ENCODE data around the gene SLC39A11. TPM values are rescaled to one million over a fixed set of nuclear protein-coding genes. Genes with fewer than 3 reads are reported as not detected.
A peak's percentile ranks its signal among the peaks of the same experiment; 100 is the strongest.

SLC39A11 gene
- total and polyA plus RNA-seq, 2 donors (not counting 1 experiment from before 2014, with no cell fraction given): 12.7 to 27.4 TPM

DNA sequence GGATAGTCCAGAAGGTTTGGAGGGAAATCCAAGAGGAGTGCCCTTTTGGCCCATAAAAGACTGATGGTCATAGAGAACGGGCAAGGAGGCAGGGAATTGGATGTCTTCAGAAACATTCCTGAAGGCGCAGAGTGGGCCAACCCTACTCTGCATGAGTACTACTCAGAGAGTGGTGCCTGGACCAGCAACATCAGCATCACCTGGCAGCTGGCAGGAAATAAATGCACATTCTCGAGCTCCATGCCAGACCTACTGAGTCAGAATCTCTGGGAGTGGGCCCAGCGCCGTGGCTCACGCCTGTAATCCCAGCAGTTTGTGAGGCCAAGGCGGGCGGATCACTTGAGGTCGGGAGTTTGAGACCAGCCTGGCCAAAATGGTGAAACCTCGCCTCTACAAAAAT is 27.1 kb upstream of the SLC39A11 start:
- Histone ChIP-seq H3K9me3 (ENCODE audit: control insufficient read depth, insufficient read depth, low read depth, low read length) (no peaks in the 10 kb centered on the region), H3K27ac (ENCODE audit: insufficient read depth, low read length) (no peak overlapping the region), H2AFZ (ENCODE audit: low read length) (no peak overlapping the region), H3K4me2 (ENCODE audit: extremely low read depth, insufficient read depth, low read length) (no peak overlapping the region), H3K79me2 (ENCODE audit: control insufficient read depth, insufficient read depth, low read length) (no peaks in the 10 kb centered on the region), H3K4me3 (replicated peaks in 1 of 4; ENCODE audit: control extremely low read depth in 1 of 4, insufficient read depth in 1 of 4, low read depth in 3 of 4, low read length in 4 of 4) (no peak overlapping the region), H3K36me3 (ENCODE audit: control insufficient read depth, insufficient read depth, low read length) (no peaks in the 10 kb centered on the region), H4K20me1 (ENCODE audit: control insufficient read depth, extremely low read depth, insufficient read depth, low read length) (no peaks in the 10 kb centered on the region), H3K9ac (ENCODE audit: insufficient read depth, low read length) (no peak overlapping the region), H3K27me3 (ENCODE audit: control insufficient read depth, insufficient read depth, low read length) (no peaks in the 10 kb centered on the region), H3K4me1 (ENCODE audit: control insufficient read depth, extremely low read depth, insufficient read depth, low read length) (no peaks in the 10 kb centered on the region)
- peak in 1 of 2 donors; percentile 44 for DNase-seq (ENCODE audit: low read depth in 2 of 2)
- TF ChIP-seq EZH2 (IDR thresholded peaks at IDR 0.05; ENCODE audit: low read length, missing control alignments): no peak
- TF ChIP-seq, protein P1, sequence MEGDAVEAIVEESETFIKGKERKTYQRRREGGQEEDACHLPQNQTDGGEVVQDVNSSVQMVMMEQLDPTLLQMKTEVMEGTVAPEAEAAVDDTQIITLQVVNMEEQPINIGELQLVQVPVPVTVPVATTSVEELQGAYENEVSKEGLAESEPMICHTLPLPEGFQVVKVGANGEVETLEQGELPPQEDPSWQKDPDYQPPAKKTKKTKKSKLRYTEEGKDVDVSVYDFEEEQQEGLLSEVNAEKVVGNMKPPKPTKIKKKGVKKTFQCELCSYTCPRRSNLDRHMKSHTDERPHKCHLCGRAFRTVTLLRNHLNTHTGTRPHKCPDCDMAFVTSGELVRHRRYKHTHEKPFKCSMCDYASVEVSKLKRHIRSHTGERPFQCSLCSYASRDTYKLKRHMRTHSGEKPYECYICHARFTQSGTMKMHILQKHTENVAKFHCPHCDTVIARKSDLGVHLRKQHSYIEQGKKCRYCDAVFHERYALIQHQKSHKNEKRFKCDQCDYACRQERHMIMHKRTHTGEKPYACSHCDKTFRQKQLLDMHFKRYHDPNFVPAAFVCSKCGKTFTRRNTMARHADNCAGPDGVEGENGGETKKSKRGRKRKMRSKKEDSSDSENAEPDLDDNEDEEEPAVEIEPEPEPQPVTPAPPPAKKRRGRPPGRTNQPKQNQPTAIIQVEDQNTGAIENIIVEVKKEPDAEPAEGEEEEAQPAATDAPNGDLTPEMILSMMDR (conservative IDR thresholded peaks at IDR 0.05 in 1 of 2, IDR thresholded peaks at IDR 0.05 in 1 of 2; ENCODE audit: low read depth in 1 of 2, low read length in 2 of 2): no peak

DNA sequence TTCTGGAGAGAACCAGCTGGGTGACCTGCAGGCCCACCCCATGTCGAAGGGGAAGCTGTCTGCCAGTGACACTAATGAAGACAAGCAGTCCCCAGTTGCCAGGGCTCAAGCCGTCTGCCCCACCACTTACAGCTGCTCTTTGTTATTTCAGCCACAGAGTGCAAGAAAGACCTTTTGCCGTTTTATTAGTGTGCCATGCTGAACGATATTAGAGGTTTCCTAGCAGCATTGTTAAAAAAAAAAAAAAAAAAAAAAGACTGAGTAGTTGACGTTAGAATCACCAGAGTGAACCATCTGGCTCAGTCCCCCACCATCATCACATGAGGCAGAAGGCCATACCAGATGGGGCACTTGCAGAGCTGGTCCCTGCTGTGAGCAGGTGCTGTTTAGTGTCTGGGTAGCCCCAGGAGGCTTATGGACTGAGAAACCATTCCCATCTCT is 26.5 kb upstream of the SLC39A11 start:
- no peaks in the 10 kb centered on the region for H3K9me3 ChIP-seq (ENCODE audit: control insufficient read depth, insufficient read depth, low read depth, low read length)
- TF ChIP-seq, protein P1 (conservative IDR thresholded peaks at IDR 0.05 in 1 of 2, IDR thresholded peaks at IDR 0.05 in 1 of 2; ENCODE audit: low read depth in 1 of 2, low read length in 2 of 2): no peak
- TF ChIP-seq EZH2 (IDR thresholded peaks at IDR 0.05; ENCODE audit: low read length, missing control alignments): no peak
- no peaks in the 10 kb centered on the region for H4K20me1 ChIP-seq (ENCODE audit: control insufficient read depth, extremely low read depth, insufficient read depth, low read length)
- H3K79me2 ChIP-seq (ENCODE audit: control insufficient read depth, insufficient read depth, low read length): no peaks in the 10 kb centered on the region
- no peaks in the 10 kb centered on the region for H3K4me1 ChIP-seq (ENCODE audit: control insufficient read depth, extremely low read depth, insufficient read depth, low read length)
- H3K36me3 ChIP-seq (ENCODE audit: control insufficient read depth, insufficient read depth, low read length): no peaks in the 10 kb centered on the region
- H3K27me3 ChIP-seq (ENCODE audit: control insufficient read depth, insufficient read depth, low read length): no peaks in the 10 kb centered on the region
- H3K27ac ChIP-seq (ENCODE audit: insufficient read depth, low read length): no peak overlapping the region
- H3K4me2 ChIP-seq (ENCODE audit: extremely low read depth, insufficient read depth, low read length): no peak overlapping the region
- H3K4me3 ChIP-seq (replicated peaks in 1 of 4; ENCODE audit: control extremely low read depth in 1 of 4, insufficient read depth in 1 of 4, low read depth in 3 of 4, low read length in 4 of 4): no peak overlapping the region
- DNase-seq (ENCODE audit: low read depth in 2 of 2): no peak
- no peak overlapping the region for H2AFZ ChIP-seq (ENCODE audit: low read length)
- H3K9ac ChIP-seq (ENCODE audit: insufficient read depth, low read length): no peak overlapping the region

DNA sequence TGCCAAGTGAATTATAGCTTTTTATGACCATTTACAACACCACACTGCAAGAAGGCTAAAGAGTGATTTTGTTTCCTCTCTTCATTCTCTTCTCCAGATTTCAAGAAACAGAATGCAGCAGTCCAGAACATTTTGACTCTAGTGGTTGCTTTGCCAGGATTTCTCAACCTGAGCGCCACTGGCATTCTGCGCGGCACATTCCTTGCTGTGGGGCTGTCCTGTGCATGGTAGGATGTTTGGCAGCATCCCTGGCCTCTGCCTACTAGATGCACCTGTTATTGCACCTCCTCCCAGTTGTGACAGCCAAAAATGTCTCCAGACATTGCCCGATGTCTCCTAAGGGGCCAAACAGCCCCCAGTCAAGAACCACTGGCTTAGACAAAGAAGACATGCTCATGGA is 25.7 kb upstream of the SLC39A11 start:
- H3K4me2 ChIP-seq (ENCODE audit: extremely low read depth, insufficient read depth, low read length): no peak overlapping the region
- no peaks in the 10 kb centered on the region for H3K79me2 ChIP-seq (ENCODE audit: control insufficient read depth, insufficient read depth, low read length)
- DNase-seq (ENCODE audit: low read depth in 2 of 2): no peak
- H3K9me3 ChIP-seq (ENCODE audit: control insufficient read depth, insufficient read depth, low read depth, low read length): no peaks in the 10 kb centered on the region
- H2AFZ ChIP-seq (ENCODE audit: low read length): no peak overlapping the region
- no peak overlapping the region for H3K27ac ChIP-seq (ENCODE audit: insufficient read depth, low read length)
- H3K36me3 ChIP-seq (ENCODE audit: control insufficient read depth, insufficient read depth, low read length): no peaks in the 10 kb centered on the region
- TF ChIP-seq, protein P1 (conservative IDR thresholded peaks at IDR 0.05 in 1 of 2, IDR thresholded peaks at IDR 0.05 in 1 of 2; ENCODE audit: low read depth in 1 of 2, low read length in 2 of 2): no peak
- no peak for TF ChIP-seq EZH2 (IDR thresholded peaks at IDR 0.05; ENCODE audit: low read length, missing control alignments)
- H3K27me3 ChIP-seq (ENCODE audit: control insufficient read depth, insufficient read depth, low read length): no peaks in the 10 kb centered on the region
- no peak overlapping the region for H3K4me3 ChIP-seq (replicated peaks in 1 of 4; ENCODE audit: control extremely low read depth in 1 of 4, insufficient read depth in 1 of 4, low read depth in 3 of 4, low read length in 4 of 4)
- no peaks in the 10 kb centered on the region for H3K4me1 ChIP-seq (ENCODE audit: control insufficient read depth, extremely low read depth, insufficient read depth, low read length)
- H3K9ac ChIP-seq (ENCODE audit: insufficient read depth, low read length): no peak overlapping the region
- no peaks in the 10 kb centered on the region for H4K20me1 ChIP-seq (ENCODE audit: control insufficient read depth, extremely low read depth, insufficient read depth, low read length)

Measured in fibroblast of lung (primary cell).